MG63 (cell line): ENCODE results near the gene ADAMTS17. TPM values are rescaled to one million over a fixed set of nuclear protein-coding genes. Genes with fewer than 3 reads are reported as not detected.

Experiments
- DNase-seq: peaks from one replicate; pipeline ENCODE4 v3.0.0-alpha.2; 2020
- H3K27me3 ChIP-seq: fragments of 250-450 bp; sonication (Bioruptor Pico); 2 replicates; pipeline ENCODE4 v1.5.1; 2020; ENCODE audit warnings: mild to moderate bottlenecking, moderate library complexity
- H3K36me3 ChIP-seq: fragments of 250-450 bp; sonication (Bioruptor Pico); 2 replicates; pipeline ENCODE4 v1.5.1; 2020; ENCODE audit warnings: mild to moderate bottlenecking, moderate library complexity
- H3K4me3 ChIP-seq: fragments of 250-450 bp; sonication (Bioruptor Pico); 2 replicates; pipeline ENCODE4 v1.5.1; 2020; ENCODE audit warnings: mild to moderate bottlenecking, moderate library complexity
- H3K9me3 ChIP-seq: fragments of 250-450 bp; sonication (Bioruptor Pico); 2 replicates; pipeline ENCODE4 v1.5.1; 2020; ENCODE audit warnings: mild to moderate bottlenecking, moderate library complexity
- total RNA-seq: library from RNA; depleted of rRNA; stranded (reverse); fragments of >200 nt; shearing (Covaris generic); gene quantifications from 2 replicates; pipeline ENCODE4 v1.2.3, GENCODE V29; 2014; ENCODE audit warnings: low replicate concordance

Gene ADAMTS17
- total RNA-seq, 1 experiment from 2014 or later = 3.8 TPM

DNA sequence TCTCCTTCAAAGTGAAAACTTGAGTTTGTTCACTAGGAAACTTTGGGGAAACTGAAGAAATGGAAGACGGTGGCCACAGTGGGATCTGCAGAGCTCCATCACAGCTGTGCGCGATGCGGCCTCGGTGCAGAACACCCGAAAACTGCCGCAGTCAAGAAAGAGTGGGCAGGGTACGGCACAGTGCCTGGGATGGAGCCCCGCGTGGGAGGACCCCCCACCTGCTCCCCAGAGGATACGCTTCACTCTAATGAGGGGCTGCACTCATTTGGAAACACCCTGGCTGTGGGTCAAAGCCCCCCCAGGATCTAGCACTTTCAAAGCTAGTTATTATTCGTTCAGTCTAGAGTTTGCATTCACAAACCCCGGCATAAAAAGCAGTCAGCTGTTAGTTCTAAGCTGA lies 9.5 kb downstream of the ADAMTS17 start:
- Histone ChIP-seq H3K36me3 (no peaks in the 10 kb centered on the region), H3K4me3 (no peak overlapping the region), H3K9me3 (no peaks in the 10 kb centered on the region), H3K27me3 (no peaks in the 10 kb centered on the region)
- DNase-seq = no peak

DNA sequence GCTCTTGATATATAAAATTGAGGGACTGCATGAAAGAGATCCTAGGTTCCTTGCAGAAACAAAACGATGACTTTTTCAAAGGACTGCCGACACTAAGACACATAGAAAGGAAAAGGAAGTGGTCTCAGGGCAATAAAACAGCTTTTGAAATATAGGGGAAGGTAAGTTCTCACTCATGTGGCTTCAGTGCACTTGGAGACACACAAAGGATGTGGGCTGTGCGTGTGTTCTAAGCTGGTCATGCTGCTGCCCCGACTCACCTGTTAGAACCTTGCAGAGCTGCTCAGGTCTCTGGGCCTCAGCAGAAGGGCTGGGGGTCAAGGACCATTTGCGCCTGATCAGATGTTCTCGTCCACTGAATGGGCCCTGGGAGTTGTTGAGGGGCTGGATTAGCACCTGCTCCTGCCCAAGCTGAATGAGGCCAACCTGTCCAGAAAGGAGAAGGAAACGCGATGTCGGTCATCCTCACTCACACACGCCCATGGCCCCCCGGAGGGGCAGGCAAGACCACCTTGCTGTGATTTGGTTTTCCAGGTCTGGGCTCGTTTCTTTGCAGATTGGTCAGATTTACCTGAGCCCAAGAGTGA lies 11.1 kb downstream of the ADAMTS17 start:
- Histone ChIP-seq H3K36me3 (no peaks in the 10 kb centered on the region), H3K4me3 (no peak overlapping the region), H3K9me3 (no peaks in the 10 kb centered on the region), H3K27me3 (no peaks in the 10 kb centered on the region)
- DNase-seq = no peak

GRCh38 chr15:100330221-100330620 lies 11.6 kb downstream of the ADAMTS17 start:
- no peak overlapping the region for H3K4me3 ChIP-seq
- H3K9me3 ChIP-seq = no peaks in the 10 kb centered on the region
- H3K36me3 ChIP-seq = no peaks in the 10 kb centered on the region
- DNase-seq = no peak
- no peaks in the 10 kb centered on the region for H3K27me3 ChIP-seq

DNA sequence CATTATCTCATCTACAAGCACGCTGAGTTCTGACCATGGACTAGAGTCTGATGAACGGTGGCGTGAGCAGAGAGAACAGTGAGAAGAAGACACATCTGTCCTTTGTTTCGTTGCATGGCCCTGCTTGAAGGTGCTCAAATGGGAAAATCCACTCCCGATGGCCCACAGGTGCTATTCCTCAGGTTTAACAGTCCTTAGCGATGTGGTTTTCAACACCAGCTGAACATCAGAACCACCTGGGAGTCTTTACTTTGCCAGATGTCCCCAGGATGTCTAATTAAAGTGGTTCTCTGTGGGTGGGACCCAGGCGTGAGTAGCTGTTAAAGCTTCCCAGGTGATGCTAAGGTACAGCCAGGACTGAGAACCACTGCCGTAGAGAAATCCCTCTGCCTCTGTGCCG lies 13.0 kb downstream of the ADAMTS17 start:
- Histone ChIP-seq H3K27me3 (no peaks in the 10 kb centered on the region), H3K36me3 (no peaks in the 10 kb centered on the region), H3K4me3 (no peak overlapping the region), H3K9me3 (no peaks in the 10 kb centered on the region)
- DNase-seq = no peak

GRCh38 chr15:100318880-100319279 lies 22.9 kb downstream of the ADAMTS17 start:
- no peaks in the 10 kb centered on the region for H3K9me3 ChIP-seq
- no peak for DNase-seq
- no peaks in the 10 kb centered on the region for H3K36me3 ChIP-seq
- no peak overlapping the region for H3K4me3 ChIP-seq
- H3K27me3 ChIP-seq = no peaks in the 10 kb centered on the region

GRCh38 chr15:100314809-100315400 lies 26.9 kb downstream of the ADAMTS17 start:
- no peaks in the 10 kb centered on the region for H3K36me3 ChIP-seq

GRCh38 chr15:100311833-100312476 lies 29.8 kb downstream of the ADAMTS17 start:
- no peaks in the 10 kb centered on the region for H3K27me3 ChIP-seq

More at GRCh38 chr15:100314809-100315400, 26.9 kb downstream of the ADAMTS17 start:
- no peak for DNase-seq
- Histone ChIP-seq H3K27me3 (no peaks in the 10 kb centered on the region), H3K9me3 (no peaks in the 10 kb centered on the region), H3K4me3 (no peak overlapping the region)

DNA sequence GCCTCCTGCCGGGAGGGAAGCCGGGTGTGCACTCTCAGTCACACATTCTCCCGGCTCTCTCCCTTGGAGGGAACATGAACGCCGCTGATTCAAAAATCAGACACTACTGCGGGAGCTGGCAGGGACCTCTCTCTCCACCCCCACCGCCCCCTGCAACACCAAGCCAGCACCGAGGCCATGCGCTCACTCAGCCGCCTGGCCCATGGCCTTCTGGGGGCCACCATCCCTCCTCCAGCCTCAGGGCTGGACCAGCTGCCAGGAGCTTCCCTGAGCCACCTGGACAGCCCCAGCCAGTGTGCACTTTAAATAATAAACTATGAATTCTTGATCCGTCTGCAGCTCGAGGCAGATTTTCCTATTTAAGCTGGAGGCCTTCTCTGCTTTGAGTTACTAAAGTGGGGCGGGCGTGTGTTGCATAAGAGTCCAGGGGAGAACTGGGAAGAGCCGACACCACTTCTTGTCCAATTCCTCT lies 30.6 kb downstream of the ADAMTS17 start:
- DNase-seq = no peak
- Histone ChIP-seq H3K36me3 (no peaks in the 10 kb centered on the region), H3K9me3 (no peaks in the 10 kb centered on the region), H3K4me3 (no peak overlapping the region), H3K27me3 (no peaks in the 10 kb centered on the region)

More at GRCh38 chr15:100311833-100312476, 29.8 kb downstream of the ADAMTS17 start:
- no peak for DNase-seq
- Histone ChIP-seq H3K9me3 (no peaks in the 10 kb centered on the region), H3K4me3 (no peak overlapping the region), H3K36me3 (no peaks in the 10 kb centered on the region)

DNA sequence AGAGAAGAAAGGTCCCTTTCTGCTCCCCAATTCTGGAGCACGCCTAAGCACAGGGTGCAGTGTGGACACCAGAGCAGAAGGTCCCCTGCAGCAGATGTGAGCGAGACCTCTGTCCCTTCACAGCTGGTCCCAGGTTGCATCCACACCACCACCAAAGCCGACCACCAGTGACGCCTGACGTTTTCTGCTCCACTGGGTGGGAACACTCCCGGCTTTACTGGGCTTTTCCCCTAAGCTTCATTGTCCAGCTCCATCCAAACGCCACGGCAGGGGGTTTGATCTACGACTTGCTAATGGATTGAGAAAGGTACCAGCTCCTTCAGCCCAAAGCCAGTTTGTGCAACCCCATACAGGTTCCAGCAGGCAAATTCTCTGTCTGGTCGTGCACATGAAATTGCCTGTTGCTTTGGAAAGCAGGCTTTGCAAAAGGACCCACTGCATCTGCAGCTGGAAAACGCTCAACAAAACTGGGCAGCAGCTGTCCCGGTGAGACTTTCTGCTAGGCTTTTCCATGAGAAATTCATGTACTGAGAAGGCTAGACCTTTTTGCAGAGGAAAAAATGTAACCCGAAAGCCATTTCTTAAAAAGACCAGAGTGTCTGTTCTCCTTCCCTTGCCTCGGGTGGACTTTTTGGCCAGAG lies 31.1 kb downstream of the ADAMTS17 start:
- Histone ChIP-seq H3K4me3 (no peak overlapping the region), H3K27me3 (no peaks in the 10 kb centered on the region), H3K36me3 (no peaks in the 10 kb centered on the region), H3K9me3 (no peaks in the 10 kb centered on the region)
- no peak for DNase-seq

- H3K9me3 ChIP-seq = no peaks in the 10 kb centered on the region
- H3K27me3 ChIP-seq = no peaks in the 10 kb centered on the region
These were observed 31.8 kb downstream of the ADAMTS17 start for GRCh38 chr15:100310041-100310405.

DNA sequence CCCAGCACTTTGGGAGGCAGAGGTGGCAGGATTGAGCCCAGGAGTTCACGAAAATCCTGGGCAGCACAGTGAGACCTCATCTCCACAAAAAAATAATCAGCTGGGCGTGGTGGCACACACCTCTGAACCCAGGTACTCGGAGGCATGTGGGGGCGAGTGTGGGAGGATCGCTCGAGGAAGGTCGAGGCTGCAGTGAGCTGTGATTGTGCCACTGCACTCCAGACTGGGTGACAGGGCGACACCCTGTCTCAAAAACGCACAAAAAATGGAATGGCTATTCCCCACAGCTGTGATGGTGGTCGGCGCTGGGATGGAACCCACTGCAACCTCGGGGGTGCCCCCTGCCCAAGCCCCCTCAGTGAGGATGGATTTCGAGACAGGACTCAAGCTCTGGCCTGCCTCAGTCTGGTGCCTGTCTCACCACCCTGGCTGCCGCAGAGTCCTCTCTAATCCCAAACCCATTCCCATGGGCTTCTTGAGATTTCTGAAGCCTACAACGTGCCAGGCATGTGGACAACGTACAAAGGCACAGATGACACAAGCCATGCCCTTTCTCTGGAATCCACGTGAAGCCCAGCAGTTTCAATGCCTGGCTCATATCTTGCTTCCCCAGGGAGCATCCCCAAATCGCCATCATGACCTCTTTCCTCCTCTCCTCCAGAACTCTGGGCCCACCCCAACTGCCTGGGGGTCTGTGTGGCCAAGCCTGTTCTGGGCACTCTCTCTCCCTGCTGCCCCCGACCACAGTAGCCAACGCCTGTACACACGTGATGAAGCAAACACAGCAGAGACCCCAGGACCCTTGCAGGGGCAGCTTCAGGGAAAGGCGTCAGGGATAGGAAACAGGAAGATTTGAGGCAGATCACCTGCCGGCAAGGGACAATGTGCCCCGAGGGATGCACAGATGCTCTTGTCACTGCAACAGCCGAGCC lies 32.4 kb downstream of the ADAMTS17 start:
- Histone ChIP-seq H3K4me3 (no peak overlapping the region), H3K9me3 (no peaks in the 10 kb centered on the region), H3K27me3 (no peaks in the 10 kb centered on the region), H3K36me3 (no peaks in the 10 kb centered on the region)
- DNase-seq = no peak

More at GRCh38 chr15:100310041-100310405, 31.8 kb downstream of the ADAMTS17 start:
- H3K4me3 ChIP-seq = no peak overlapping the region
- no peaks in the 10 kb centered on the region for H3K36me3 ChIP-seq
- DNase-seq = no peak

DNA sequence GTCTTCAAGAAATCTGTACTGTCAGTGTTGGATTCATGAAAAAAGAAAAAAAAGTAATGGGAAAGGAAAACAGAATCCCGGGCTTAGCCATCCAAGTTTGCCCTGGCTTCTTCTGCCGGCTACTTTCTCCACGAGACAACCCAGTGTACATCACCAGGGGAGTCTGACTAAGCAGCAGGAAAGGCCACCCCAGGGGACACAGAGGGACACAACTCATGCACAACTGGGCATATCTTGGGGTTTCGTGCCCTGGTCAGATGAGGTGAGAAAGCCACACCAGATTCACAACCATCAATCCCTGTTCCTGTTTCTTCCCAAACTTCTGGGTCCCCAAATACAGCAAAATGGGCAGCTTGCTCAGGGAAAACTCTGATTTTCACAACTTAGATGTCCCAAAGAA lies 33.2 kb downstream of the ADAMTS17 start:
- Histone ChIP-seq H3K27me3 (no peaks in the 10 kb centered on the region), H3K36me3 (no peaks in the 10 kb centered on the region), H3K9me3 (no peaks in the 10 kb centered on the region), H3K4me3 (no peak overlapping the region)
- no peak for DNase-seq

DNA sequence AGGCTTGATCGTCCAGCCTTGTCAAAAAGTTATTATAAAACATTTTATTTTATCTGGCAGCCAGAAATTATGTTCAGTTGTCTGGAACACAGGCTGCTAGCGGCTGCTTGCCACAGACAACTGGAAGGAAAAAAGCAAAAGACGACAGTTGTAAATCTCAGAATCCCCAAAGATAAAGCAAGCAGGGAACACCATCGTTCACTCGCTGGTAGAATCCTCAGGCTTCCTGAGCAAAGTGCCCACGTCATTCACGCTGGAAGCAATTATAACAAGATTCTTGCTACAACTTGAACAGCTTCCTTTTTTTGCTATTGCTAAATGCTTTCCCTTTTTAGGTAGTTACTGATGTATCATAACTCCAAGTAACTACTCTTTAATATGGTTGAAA lies 33.6 kb downstream of the ADAMTS17 start:
- no peak for DNase-seq
- Histone ChIP-seq H3K36me3 (no peaks in the 10 kb centered on the region), H3K9me3 (no peaks in the 10 kb centered on the region), H3K4me3 (no peak overlapping the region), H3K27me3 (no peaks in the 10 kb centered on the region)

DNA sequence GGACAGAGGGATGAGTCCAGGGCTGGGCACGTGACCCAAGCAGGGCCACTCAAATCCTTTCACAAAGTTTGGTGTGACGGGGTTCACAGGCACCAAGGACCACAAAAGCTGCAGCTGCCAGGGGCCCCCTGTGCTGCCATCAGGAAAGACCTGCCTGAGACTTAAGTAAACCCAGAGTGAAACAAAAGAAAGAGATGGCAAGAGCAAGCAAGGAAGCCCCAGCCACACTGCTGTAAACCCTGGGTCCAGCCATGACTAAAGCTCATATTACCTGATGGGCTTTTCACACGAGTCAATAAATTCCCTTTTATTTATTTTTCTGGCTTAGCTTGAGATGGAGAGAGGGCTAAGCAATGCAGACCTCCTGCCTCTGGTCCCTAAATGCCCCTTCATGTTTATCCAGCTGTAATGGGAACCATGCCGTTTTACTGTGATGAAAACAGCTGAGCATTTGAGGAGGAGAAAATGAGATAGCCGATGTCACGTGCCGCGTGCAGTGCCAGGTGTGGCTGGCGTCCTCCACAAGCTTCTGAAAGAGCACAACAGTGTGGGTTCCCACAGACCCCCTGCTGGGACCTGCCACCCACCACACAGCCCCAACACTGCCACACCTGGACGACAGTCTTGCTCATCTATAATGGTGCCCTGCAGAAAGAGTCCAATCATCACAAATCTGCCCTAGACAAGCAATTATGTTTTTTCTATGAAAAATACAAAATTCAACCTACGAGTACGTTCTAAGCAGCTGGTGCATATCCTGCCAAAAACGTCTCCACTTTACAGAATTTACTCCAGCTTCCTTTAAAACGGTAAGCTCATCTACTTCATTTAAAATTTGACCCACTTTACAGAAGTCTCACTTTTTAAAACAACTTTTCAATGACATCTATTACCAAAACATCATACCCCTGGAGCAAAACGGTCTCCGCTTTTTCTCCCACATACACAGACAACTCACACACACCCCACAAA lies 34.2 kb downstream of the ADAMTS17 start:
- Histone ChIP-seq H3K27me3 (no peaks in the 10 kb centered on the region), H3K9me3 (no peaks in the 10 kb centered on the region), H3K4me3 (no peak overlapping the region), H3K36me3 (no peaks in the 10 kb centered on the region)
- no peak for DNase-seq

DNA sequence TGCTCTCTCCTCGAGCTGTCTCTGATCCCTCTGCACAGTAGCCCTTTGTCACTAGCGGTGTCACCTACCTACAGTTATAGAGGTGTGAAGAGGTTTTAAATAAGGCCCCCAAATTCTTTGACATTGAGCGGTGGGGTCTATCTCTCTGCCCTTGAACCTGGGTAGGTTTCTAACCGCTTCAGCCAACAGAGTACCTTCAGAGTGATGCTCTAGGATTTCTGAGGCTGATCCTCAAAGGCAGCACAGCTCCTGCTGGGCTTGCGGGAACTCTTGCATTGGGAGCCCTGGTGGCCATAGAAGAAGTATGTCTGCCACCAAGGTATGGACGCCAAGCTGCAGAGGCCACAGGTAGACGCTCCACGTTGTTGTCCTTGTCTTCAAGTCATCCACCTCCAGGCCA lies 35.7 kb downstream of the ADAMTS17 start:
- Histone ChIP-seq H3K36me3 (no peaks in the 10 kb centered on the region), H3K9me3 (no peaks in the 10 kb centered on the region), H3K4me3 (no peak overlapping the region), H3K27me3 (no peaks in the 10 kb centered on the region)
- DNase-seq = no peak
